Activated T-cell treated with anti-CD3 and anti-CD28 coated beads, Interleukin-2, amount 50 U/mL, for 4 hours (primary cell): ENCODE data around the gene ACTR1A. TPM values are rescaled to one million over a fixed set of nuclear protein-coding genes. Genes with fewer than 3 reads are reported as not detected.
"Not testable (repeated sequence)": the region's sequence is repeated elsewhere in the genome, so short reads cannot be mapped to it uniquely, and the experiment has no call there.

ENCODE experiments used
- ATAC-seq, 2 donors: fragments of 200-7000 bp; cut with Tn5 transposase; one replicate each; pipeline ENCODE4 v1.10.0; 2021
- DNase-seq: peaks from one replicate; pipeline ENCODE4 v3.0.0-alpha.2; 2020
- H3K27me3 Mint-ChIP-seq: one replicate; pipeline ENCODE4 v1.8.0; 2021; ENCODE audit warnings: low read depth, mixed read lengths
- H3K36me3 Mint-ChIP-seq: one replicate; pipeline ENCODE4 v1.8.0; 2022; ENCODE audit warnings: mixed read lengths; ENCODE audit not compliant: insufficient read depth
- H3K4me1 Mint-ChIP-seq: one replicate; pipeline ENCODE4 v1.8.0; 2021; ENCODE audit warnings: low read depth, mixed read lengths
- H3K4me3 Mint-ChIP-seq: one replicate; pipeline ENCODE4 v1.8.0; 2021; ENCODE audit warnings: mild to moderate bottlenecking, moderate library complexity, mixed read lengths
- H3K9me3 Mint-ChIP-seq: one replicate; pipeline ENCODE4 v1.8.0; 2021; ENCODE audit warnings: mixed read lengths
- total RNA-seq, 3 donors: library from RNA; stranded (reverse); gene quantifications; one replicate each; pipeline ENCODE4 v1.2.1, GENCODE V29; 2021

The ACTR1A gene
- total RNA-seq, 3 donors from 2014 or later = 65.2 to 69.8 (median 67.1) TPM

- ATAC-seq (no peak), DNase-seq (peak; percentile 12)
- Mint-ChIP-seq H3K9me3 (no peaks in the 10 kb centered on the region), H3K27me3 (no peaks in the 10 kb centered on the region), H3K4me3 (no peak overlapping the region), H3K36me3 (peaks cover 7% of the 10 kb centered on the region), H3K4me1 (peaks cover 31% of the 10 kb centered on the region)
These were observed 1.9 kb upstream of the ACTR1A start for GRCh38 chr10:102504179-102504975.

- Mint-ChIP-seq H3K36me3 (peaks cover 10% of the 10 kb centered on the region), H3K27me3 (no peaks in the 10 kb centered on the region), H3K9me3 (no peaks in the 10 kb centered on the region), H3K4me1 (peaks cover 38% of the 10 kb centered on the region), H3K4me3 (no peak within 1 kb of the TSS)
- ATAC-seq = peak; percentile 74 to 78
- peak; percentile 98 for DNase-seq
These were observed 1.0 kb upstream of the ACTR1A start, which contains the start of gene SUFU for GRCh38 chr10:102503264-102504178. Gene SUFU, plus strand, starts transcription at chr10:102503972. Its CDS starts 181 bp downstream, at chr10:102504153.

DNA sequence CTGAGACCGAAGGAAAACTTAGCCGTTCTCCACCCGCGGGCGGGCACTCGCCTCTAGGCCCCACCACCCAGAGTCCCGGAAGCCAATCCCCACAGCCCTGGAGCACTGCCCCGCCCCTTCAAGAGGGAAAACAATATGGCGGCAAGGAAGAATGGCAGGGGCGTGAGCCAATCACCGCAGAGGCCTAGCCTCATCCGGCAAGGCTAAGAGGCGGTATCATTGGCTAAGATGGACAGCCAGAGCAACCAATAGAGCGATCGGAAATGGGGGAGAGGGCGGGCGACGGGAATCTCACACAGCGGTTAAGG lies 529 bp downstream of the ACTR1A start:
- Mint-ChIP-seq H3K9me3 (no peaks in the 10 kb centered on the region), H3K4me1 (peaks cover 41% of the 10 kb centered on the region), H3K4me3 (no peak overlapping the region), H3K27me3 (no peaks in the 10 kb centered on the region), H3K36me3 (peaks cover 7% of the 10 kb centered on the region)
- ATAC-seq (peak; percentile 79), DNase-seq (peak; percentile 97)

DNA sequence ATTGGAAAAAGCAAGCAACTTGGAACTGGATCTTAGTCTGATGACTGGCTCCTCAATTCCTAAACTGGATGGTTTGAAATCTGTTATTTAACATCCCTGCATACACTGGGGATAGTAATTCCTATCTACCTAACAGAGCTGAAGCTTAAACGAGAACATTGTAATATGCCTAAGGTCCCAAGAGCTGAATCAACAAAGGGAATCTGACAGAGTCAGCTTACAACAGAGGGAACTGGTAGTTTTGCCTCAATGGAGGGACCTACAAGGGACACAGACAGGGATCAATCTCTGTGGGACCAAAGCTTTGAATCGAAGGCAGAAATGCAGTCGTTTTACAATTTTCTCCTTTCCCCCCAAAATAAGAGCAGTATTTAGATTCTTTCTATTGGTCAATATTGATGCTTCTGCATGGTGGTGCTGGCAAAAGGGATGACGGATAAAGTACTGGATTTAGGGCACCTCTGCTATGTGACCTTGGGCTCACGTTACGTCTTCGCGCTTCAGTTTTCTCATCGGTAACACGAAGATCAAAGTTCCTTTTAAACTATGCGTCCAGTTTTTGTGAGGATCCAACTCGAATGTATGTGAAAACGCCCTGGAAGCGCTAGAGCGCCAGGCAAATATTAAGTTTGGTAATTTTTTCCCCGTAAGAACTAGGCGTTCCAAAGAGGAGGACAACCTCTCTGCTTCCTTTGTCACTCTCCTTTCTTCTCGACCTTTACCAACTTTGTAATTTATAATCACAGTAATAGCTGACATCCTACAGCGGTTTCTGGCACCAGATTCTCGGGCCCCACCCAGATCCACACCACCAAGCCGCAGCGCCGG lies 1.1 kb downstream of the ACTR1A start:
- Mint-ChIP-seq H3K4me3 (no peak overlapping the region), H3K36me3 (peaks cover 7% of the 10 kb centered on the region), H3K27me3 (no peaks in the 10 kb centered on the region), H3K4me1 (peaks cover 39% of the 10 kb centered on the region), H3K9me3 (no peaks in the 10 kb centered on the region)
- ATAC-seq (no peak), DNase-seq (no peak)

GRCh38 chr10:102500686-102501085 lies 1.8 kb downstream of the ACTR1A start:
- H3K36me3 Mint-ChIP-seq, H3K4me3 Mint-ChIP-seq, H3K9me3 Mint-ChIP-seq, DNase-seq, H3K27me3 Mint-ChIP-seq, ATAC-seq: not testable (repeated sequence)
- peaks cover 36% of the 10 kb centered on the region for H3K4me1 Mint-ChIP-seq

- ATAC-seq (no peak), DNase-seq (no peak)
- Mint-ChIP-seq H3K36me3 (peaks cover 7% of the 10 kb centered on the region), H3K4me3 (no peak overlapping the region), H3K4me1 (peaks cover 25% of the 10 kb centered on the region), H3K27me3 (no peaks in the 10 kb centered on the region), H3K9me3 (no peaks in the 10 kb centered on the region)
These were observed 3.2 kb downstream of the ACTR1A start for GRCh38 chr10:102499356-102499755.

- Mint-ChIP-seq H3K27me3 (no peaks in the 10 kb centered on the region), H3K4me3 (no peak overlapping the region), H3K9me3 (no peaks in the 10 kb centered on the region), H3K36me3 (peaks cover 7% of the 10 kb centered on the region), H3K4me1 (peaks cover 34% of the 10 kb centered on the region)
- no peak for ATAC-seq
- no peak for DNase-seq
These were observed 5.0 kb downstream of the ACTR1A start for GRCh38 chr10:102497545-102497944.

DNA sequence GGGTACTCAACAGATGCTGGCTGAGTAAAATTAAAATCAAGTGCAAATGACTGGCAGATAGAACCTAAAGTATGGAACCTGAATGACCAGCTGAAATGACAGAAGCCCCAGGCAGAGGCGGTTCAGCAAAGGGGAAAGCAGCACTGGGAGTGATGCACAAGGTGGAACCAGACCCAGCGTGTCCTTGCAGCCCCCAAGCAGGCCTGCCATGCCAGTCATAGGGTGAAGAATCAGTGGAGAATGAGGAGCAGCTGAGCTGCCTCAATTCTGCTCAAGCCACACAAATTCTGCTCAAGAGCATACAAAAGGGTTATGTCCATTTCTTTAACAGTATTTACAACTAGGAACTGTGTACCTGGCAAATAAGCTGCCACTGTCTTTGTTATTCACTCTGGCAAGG lies 8.7 kb downstream of the ACTR1A start:
- ATAC-seq = no peak
- Mint-ChIP-seq H3K4me3 (no peak overlapping the region), H3K9me3 (no peaks in the 10 kb centered on the region), H3K4me1 (peaks cover 18% of the 10 kb centered on the region), H3K36me3 (peaks cover 3% of the 10 kb centered on the region), H3K27me3 (no peaks in the 10 kb centered on the region)
- DNase-seq = no peak

GRCh38 chr10:102492983-102493382 lies 9.5 kb downstream of the ACTR1A start:
- Mint-ChIP-seq H3K27me3 (no peaks in the 10 kb centered on the region), H3K4me3 (no peak overlapping the region), H3K36me3 (peaks cover 4% of the 10 kb centered on the region), H3K4me1 (peaks cover 12% of the 10 kb centered on the region), H3K9me3 (no peaks in the 10 kb centered on the region)
- DNase-seq = no peak
- no peak for ATAC-seq

- H3K27me3 Mint-ChIP-seq = no peaks in the 10 kb centered on the region
- DNase-seq (no peak), ATAC-seq (no peak)
- H3K4me3 Mint-ChIP-seq = no peak overlapping the region
- H3K9me3 Mint-ChIP-seq = no peaks in the 10 kb centered on the region
- peaks cover 12% of the 10 kb centered on the region for H3K4me1 Mint-ChIP-seq
- peaks cover 6% of the 10 kb centered on the region for H3K36me3 Mint-ChIP-seq
These were observed 10.1 kb downstream of the ACTR1A start for GRCh38 chr10:102492344-102492939.

DNA sequence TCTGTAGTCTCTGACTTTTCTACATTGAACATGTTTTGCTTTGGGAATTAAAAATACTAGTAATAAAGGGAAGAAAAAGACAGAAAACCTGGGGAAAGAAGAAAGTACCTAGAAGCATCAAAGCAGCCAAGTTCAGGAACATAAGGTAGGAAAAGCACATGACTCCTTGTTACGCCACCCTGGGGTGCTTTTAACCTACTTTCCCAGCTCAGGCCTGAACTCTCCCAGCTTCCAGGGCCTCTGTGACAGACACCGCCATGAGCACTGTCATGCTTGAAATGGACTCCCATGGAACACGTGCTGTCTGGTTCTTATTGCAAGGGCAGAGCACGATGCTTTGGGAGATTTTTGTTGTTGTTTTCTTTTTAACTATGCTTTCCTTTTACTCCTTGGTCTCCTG lies 11.4 kb downstream of the ACTR1A start:
- no peaks in the 10 kb centered on the region for H3K9me3 Mint-ChIP-seq
- H3K27me3 Mint-ChIP-seq = no peaks in the 10 kb centered on the region
- no peak for ATAC-seq
- H3K36me3 Mint-ChIP-seq = peaks cover 8% of the 10 kb centered on the region
- no peak for DNase-seq
- H3K4me1 Mint-ChIP-seq = peaks cover 9% of the 10 kb centered on the region
- H3K4me3 Mint-ChIP-seq = no peak overlapping the region

GRCh38 chr10:102485093-102485784 lies 17.3 kb downstream of the ACTR1A start:
- H3K4me1 Mint-ChIP-seq = no peaks in the 10 kb centered on the region
- peaks cover 31% of the 10 kb centered on the region for H3K36me3 Mint-ChIP-seq
- DNase-seq (no peak), ATAC-seq (no peak)
- no peaks in the 10 kb centered on the region for H3K27me3 Mint-ChIP-seq
- H3K9me3 Mint-ChIP-seq = no peaks in the 10 kb centered on the region
- H3K4me3 Mint-ChIP-seq = no peak overlapping the region

DNA sequence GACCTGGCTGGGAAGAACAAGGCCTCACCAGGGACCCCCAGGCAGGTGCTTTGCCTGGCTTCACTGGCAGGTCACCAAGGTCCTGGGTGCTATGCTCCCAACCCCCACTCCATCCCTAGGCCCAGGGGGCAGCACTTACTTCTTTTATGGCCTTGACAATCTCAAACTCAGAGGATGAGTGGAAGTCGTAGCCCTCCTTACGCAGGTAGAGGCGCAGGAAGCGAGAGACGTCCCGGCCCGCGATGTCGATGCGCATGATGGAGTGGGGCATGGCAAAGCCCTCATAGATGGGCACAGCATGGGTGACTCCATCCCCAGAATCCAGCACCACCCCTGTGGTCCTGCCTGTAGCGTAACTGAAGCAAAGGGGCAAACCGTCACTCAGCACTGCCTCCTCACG lies 18.5 kb downstream of the ACTR1A start:
- ATAC-seq = no peak
- H3K27me3 Mint-ChIP-seq = no peaks in the 10 kb centered on the region

More for the DNA sequence above, 18.5 kb downstream of the ACTR1A start:
- no peaks in the 10 kb centered on the region for H3K9me3 Mint-ChIP-seq
- peaks cover 28% of the 10 kb centered on the region for H3K36me3 Mint-ChIP-seq
- H3K4me3 Mint-ChIP-seq = no peak overlapping the region
- no peak for DNase-seq
- H3K4me1 Mint-ChIP-seq = peaks cover 2% of the 10 kb centered on the region
